Spleen (tissue), 11 donors: ENCODE results near the gene LOXHD1. TPM values are rescaled to one million over a fixed set of nuclear protein-coding genes. Genes with fewer than 3 reads are reported as not detected.

Experiments
- DNase-seq: peaks from one replicate; pipeline ENCODE4 v3.0.0-alpha.2; 2020
- H3K27ac ChIP-seq, 8 donors: fragments of 200-600 bp; sonication (generic) in 7 of 8; 1 replicate in 4 of 8; 2 replicates in 4 of 8; pipeline versions ENCODE4 v1.5.0 to v1.8.0; 2016 to 2021; ENCODE audit warnings: inconsistent platforms in 4 of 8, mild to moderate bottlenecking in 4 of 8, moderate library complexity in 1 of 8
- H3K27me3 ChIP-seq, 7 donors: fragments of 200-600 bp; sonication (generic) in 6 of 7; replicated peaks in 1 of 7; 1 replicate in 4 of 7; 2 replicates in 3 of 7; pipeline versions ENCODE4 v1.5.0 to v1.8.0; 2016 to 2021; ENCODE audit warnings: inconsistent platforms in 3 of 7, mild to moderate bottlenecking in 1 of 7
- H3K36me3 ChIP-seq, 6 donors: fragments of 200-600 bp; sonication (generic) in 5 of 6; 1 replicate in 4 of 6; 2 replicates in 2 of 6; pipeline versions ENCODE4 v1.5.0 to v1.8.0; 2016 to 2021; ENCODE audit warnings: inconsistent platforms in 2 of 6
- H3K4me1 ChIP-seq, 6 donors: fragments of 200-600 bp; sonication (generic) in 5 of 6; 1 replicate in 3 of 6; 2 replicates in 3 of 6; pipeline versions ENCODE4 v1.5.0 to v1.8.0; 2016 to 2021; ENCODE audit warnings: inconsistent platforms in 3 of 6
- H3K4me3 ChIP-seq, 8 donors: fragments of 200-600 bp; sonication (generic) in 7 of 8; 1 replicate in 4 of 8; 2 replicates in 4 of 8; pipeline versions ENCODE4 v1.5.0 to v1.8.0; 2016 to 2021; ENCODE audit warnings: inconsistent platforms in 4 of 8, mild to moderate bottlenecking in 4 of 8, moderate library complexity in 2 of 8
- H3K9me3 ChIP-seq, 8 donors: fragments of 200-600 bp; sonication (generic) in 7 of 8; 1 replicate in 4 of 8; 2 replicates in 4 of 8; pipeline versions ENCODE4 v1.5.0 to v1.8.0; 2016 to 2021; ENCODE audit warnings: inconsistent platforms in 4 of 8
- CTCF ChIP-seq, 11 experiments: fragments of 200-600 bp in 7 of 11; fragments of 450-650 bp in 4 of 11; sonication (generic) in 4 of 11; IDR thresholded peaks in 8 of 11; conservative IDR thresholded peaks in 3 of 11; 1 replicate in 7 of 11; 2 replicates in 4 of 11; pipeline versions ENCODE4 v1.4.0 to v1.8.0; 2016 to 2021; ENCODE audit warnings: antibody characterized with exemption in 11 of 11, inconsistent platforms in 4 of 11, mild to moderate bottlenecking in 1 of 11
- POLR2A ChIP-seq, 3 donors: fragments of 450-650 bp; IDR thresholded peaks; one replicate each; pipeline ENCODE4 v1.5.1; 2017; ENCODE audit warnings: antibody characterized with exemption in 3 of 3, mild to moderate bottlenecking in 1 of 3
- POLR2AphosphoS5 ChIP-seq, 3 donors: sonication (generic); formaldehyde crosslinking; IDR thresholded peaks; one replicate each; pipeline ENCODE4 v1.5.1; 2017; ENCODE audit warnings: antibody characterized with exemption in 3 of 3
- WGBS, 5 donors: extraction: QIAGEN DNeasy Blood & Tissue Kit in 3 of 5; methylation state at CpG; one replicate each; pipeline versions ENCODE4 v1.1.5 to v1.1.7; 2013 to 2018; 5-methylcytosine and 5-hydroxymethylcytosine counted together
- intact Hi-C: fragments of 100-400 bp; cut with DNase I; formaldehyde crosslinking; loops from one replicate; pipeline ENCODE4 v1.15.0; 2023; ENCODE audit warnings: low total_unique reads
- polyA plus RNA-seq, 3 donors: library from polyadenylated mRNA; stranded (reverse); fragments of 200-250 nt; gene quantifications; one replicate each; pipeline ENCODE4 v1.2.1, GENCODE V29; 2013
- total RNA-seq, 7 donors: library from RNA; depleted of rRNA in 3 of 7; stranded (reverse); fragments of >200 nt in 3 of 7; fragmentation: NEBNext Ultra II Directional in 4 of 7; extraction: Animal tissue kit (Norgen Biotek cat#: 25700) in 4 of 7; gene quantifications; one replicate each; pipeline versions ENCODE4 v1.1.0 to v1.2.1, GENCODE V29; 2016 to 2021
- donor health status: healthy with polysubstance abuse.
- donor health status: DM: no; HTN: no; CAD: no; lungs with moderate emphysema.
- donor health status: DM: no; HTN: no; CAD: no.
- donor health status: Bipolar disorder and iron deficiency.
- donor health status: healthy.
- donor health status: DM: no; HTN: no; CAD: no.
- donor health status: DM: yes; HTN: yes; CAD: no.

The LOXHD1 gene
- total and polyA plus RNA-seq, 10 donors, result 0.09 to 6.0 (median 2.1) TPM

DNA sequence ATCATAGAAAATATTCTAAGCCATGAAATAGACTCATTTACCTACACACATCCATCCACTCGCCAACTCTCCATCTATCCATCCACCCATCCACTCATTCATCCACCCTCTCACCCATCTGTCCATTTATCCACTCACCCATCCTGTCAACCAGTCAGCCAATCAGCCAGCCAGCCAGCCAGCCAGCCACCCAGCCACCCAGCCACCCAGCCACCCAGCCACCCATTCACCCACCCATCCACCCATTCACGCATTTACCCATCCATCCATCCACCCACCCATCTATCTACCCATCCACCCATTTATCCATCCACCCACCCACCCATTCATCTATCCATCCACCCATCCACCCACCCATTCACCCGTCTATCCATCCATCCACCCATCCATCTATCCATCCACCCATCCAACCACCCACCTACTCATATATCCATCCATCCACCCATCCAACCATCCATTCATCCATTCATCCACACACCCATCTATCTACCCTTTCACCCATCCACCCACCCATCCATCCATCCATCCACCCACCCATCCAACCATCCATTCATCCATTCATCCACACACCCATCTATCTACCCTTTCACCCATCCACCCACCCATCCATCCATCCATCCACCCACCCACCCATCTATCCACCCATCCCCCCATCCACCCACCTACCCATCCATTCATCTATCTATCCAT is 185.1 kb downstream of the LOXHD1 start:
- no peak overlapping the region for H3K4me3 ChIP-seq
- WGBS, 5 donors, result 87 to 90% (median 88%) methylated on average over 3 of the region's 3 CpGs
- no peaks in the 10 kb centered on the region for H3K4me1 ChIP-seq
- no peaks in the 10 kb centered on the region for H3K9me3 ChIP-seq
- peaks cover 0 to under 1% (median 0%) of the 10 kb centered on the region in 7 donors for H3K27me3 ChIP-seq
- intact Hi-C loops, result no loop called here
- no peak overlapping the region for H3K27ac ChIP-seq
- TF ChIP-seq POLR2A (IDR thresholded peaks at IDR 0.05) (no peak), CTCF (IDR thresholded peaks at IDR 0.05 in 8 of 11, conservative IDR thresholded peaks at IDR 0.05 in 3 of 11) (no peak), POLR2AphosphoS5 (IDR thresholded peaks at IDR 0.05) (no peak)
- H3K36me3 ChIP-seq, result no peaks in the 10 kb centered on the region
- DNase-seq, result peak; percentile 30

DNA sequence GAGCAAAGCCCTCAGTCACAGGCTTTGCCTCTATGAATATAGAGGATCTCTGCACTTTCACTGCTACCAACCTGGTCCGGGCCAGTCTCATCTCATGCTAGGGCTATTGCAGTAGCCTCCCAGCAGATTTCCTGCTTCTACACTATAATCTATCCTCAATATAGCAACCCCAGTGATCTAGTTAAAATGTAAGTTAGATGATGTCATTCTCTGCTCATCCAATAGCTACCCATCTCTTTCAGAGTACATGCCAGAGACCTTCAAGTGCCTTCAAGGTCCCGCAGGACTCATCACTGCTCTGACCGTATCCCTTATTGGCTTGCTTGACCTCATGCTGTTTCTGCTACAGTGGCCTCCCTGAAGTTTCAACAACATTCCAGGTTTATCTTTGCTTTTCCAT is 186.3 kb downstream of the LOXHD1 start:
- intact Hi-C loops, result no loop called here

DNA sequence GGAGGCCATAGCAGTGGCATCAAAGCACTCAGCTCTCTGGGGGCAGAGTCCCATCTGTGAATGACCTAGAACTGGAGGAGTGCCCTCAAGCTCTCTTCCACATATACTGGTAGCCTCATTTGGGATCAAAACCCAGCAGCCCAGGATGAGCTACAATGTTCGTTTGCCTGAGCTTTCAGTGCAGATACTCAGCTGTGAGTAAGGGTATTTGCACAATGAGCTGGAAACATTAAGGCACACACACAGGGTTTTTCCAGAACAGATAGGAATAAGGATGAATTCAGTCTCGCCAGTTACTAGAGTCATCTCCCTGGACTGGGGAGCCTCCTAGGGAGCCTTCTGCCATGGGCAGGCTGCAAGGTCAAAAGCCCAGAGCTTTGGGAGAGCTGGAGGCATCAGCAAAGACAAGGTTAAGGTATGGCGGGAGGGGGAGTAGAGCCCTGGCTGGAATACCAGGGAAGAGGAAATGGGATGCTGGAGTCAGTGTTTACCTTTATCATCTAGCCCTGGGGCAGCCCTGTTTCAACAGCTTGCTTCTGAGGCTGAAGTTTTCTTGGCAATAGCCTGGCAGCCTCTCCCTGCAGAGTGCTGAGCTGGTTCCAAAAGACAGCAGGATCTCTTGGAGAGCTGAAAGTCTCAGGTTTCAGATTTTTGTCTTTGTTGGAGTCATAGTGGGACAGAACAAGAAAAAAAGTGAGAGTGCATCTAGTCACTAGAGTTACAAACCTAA is 187.7 kb downstream of the LOXHD1 start:
- no peaks in the 10 kb centered on the region for H3K36me3 ChIP-seq
- TF ChIP-seq POLR2AphosphoS5 (IDR thresholded peaks at IDR 0.05) (no peak), CTCF (IDR thresholded peaks at IDR 0.05 in 8 of 11, conservative IDR thresholded peaks at IDR 0.05 in 3 of 11) (no peak), POLR2A (IDR thresholded peaks at IDR 0.05) (no peak)
- H3K4me1 ChIP-seq, result peaks cover 0 to 8% (median 1%) of the 10 kb centered on the region in 6 donors
- intact Hi-C loops, result no loop called here
- H3K9me3 ChIP-seq, result no peaks in the 10 kb centered on the region
- WGBS, 5 donors, result 62 to 86% (median 70%) methylated on average over 3 of the region's 3 CpGs
- H3K27ac ChIP-seq, result no peak overlapping the region
- H3K4me3 ChIP-seq, result no peak overlapping the region
- no peaks in the 10 kb centered on the region for H3K27me3 ChIP-seq
- no peak for DNase-seq

More for the DNA sequence above, 186.3 kb downstream of the LOXHD1 start:
- Histone ChIP-seq H3K27me3 (no peaks in the 10 kb centered on the region), H3K4me3 (no peak overlapping the region), H3K9me3 (no peaks in the 10 kb centered on the region), H3K36me3 (no peaks in the 10 kb centered on the region), H3K27ac (no peak overlapping the region), H3K4me1 (peaks cover 0 to 8% (median 0%) of the 10 kb centered on the region in 6 donors)
- TF ChIP-seq POLR2A (IDR thresholded peaks at IDR 0.05) (no peak), POLR2AphosphoS5 (IDR thresholded peaks at IDR 0.05) (no peak), CTCF (IDR thresholded peaks at IDR 0.05 in 8 of 11, conservative IDR thresholded peaks at IDR 0.05 in 3 of 11) (no peak)
- WGBS, 5 donors, result 92 to 97% (median 95%) methylated on average over 3 of the region's 3 CpGs
- DNase-seq, result no peak
